ENCODE measurements around the gene DTNB.
A peak's percentile ranks its signal among the peaks of the same experiment; 100 is the strongest.
"Not testable (repeated sequence)": the region's sequence is repeated elsewhere in the genome, so short reads cannot be mapped to it uniquely, and the experiment has no call there.

DTNB gene

DNA sequence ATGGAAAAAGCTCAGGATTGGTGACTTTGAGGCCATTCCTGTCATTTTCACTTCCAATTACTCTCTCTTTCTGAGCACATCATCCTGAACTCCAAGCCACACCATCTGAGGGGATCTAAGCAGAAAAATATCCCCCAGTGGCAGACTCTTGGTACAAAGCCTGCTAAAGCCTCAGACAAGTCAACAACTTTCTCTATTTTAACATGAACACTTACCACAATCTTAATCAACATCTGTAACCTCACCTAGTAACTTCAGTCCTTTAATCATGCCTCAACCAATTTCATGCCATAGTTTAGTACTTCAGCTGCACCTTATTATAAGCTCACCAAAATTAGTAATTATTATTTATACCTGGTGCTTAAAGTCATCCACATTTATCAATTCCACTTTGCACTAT, 128.9 kb downstream of the DTNB start:
- no peak for DNase-seq (ENCODE audit: low spot score)

DNA sequence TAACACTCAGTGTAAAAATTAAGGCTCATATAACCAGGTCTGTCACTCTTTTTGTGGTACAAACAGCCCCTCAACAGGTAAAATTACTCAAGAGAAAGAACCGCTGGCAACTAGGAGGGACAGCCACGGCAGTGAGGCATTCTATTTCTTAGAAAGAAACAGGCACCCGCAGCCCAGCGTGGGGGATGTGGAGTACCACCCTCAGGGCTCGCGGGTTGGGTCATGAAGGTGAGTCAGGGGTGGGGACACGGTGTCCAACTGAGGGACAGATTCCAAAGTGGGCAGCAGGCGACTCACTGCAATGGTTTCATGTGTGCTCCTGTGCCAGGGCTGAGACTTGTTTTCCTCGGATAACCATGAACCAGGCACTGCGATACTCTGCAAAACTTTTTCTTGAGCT, 129.4 kb downstream of the DTNB start:
- no peak for DNase-seq (ENCODE audit: low spot score)

DNA sequence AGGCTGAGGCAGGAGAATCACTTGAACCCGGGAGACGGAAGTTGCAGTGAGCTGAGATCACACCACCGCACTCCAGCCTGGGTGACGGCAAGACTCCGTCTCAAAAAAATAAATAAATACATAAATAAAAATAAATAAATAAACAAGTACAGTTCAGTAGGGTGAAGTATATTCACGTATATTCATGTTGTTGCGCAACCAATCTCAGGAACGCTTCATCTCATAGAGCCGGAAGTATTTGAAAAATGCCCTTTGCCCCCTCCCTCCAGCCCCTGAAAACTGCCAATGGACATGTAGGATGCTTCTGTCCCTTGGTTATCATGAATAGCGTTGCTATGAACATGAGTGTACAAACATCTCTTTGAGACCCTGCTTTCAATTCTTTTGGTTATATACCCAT, 132.0 kb downstream of the DTNB start:
- no peak for DNase-seq (ENCODE audit: low spot score)

DNA sequence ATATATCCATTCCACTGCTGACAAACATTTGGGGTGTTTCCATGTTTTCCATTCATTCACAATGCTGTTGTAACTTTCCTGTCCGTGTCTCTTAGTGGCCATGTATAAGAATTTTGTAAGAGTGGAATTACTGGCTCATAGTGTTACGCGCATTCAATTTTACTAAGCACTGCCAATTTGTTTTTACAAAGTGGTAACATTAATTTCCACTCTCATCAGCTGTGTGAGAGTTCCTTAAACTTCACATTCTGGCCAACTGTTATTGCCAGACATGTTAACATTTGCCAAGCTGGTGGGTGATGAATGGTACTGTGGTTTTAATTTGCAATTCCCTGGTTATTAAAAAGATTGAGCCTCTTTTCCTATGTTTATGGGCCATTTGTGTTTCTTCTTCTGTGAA, 134.2 kb downstream of the DTNB start:
- no peak for DNase-seq (ENCODE audit: low spot score)

DNA sequence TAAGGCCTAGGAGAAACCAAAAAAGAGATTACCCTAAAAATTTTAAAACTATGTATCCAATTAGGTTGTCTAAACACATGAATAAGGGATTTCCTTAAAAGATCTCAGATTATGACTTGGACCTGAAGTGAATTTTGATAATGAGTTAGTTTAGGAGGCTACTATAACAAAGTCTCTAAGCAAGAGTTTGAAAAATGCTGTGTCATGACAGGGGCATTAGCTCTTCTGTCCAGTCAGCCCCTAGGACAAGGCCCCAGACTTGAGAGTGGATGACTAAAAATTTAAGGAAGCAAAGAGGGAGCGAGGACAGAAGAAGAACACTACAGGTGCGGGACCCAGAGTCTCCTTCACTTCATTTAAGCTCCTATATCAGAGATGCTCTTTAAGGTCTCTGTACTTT, 135.9 kb downstream of the DTNB start:
- no peak for DNase-seq (ENCODE audit: low spot score)

DNA sequence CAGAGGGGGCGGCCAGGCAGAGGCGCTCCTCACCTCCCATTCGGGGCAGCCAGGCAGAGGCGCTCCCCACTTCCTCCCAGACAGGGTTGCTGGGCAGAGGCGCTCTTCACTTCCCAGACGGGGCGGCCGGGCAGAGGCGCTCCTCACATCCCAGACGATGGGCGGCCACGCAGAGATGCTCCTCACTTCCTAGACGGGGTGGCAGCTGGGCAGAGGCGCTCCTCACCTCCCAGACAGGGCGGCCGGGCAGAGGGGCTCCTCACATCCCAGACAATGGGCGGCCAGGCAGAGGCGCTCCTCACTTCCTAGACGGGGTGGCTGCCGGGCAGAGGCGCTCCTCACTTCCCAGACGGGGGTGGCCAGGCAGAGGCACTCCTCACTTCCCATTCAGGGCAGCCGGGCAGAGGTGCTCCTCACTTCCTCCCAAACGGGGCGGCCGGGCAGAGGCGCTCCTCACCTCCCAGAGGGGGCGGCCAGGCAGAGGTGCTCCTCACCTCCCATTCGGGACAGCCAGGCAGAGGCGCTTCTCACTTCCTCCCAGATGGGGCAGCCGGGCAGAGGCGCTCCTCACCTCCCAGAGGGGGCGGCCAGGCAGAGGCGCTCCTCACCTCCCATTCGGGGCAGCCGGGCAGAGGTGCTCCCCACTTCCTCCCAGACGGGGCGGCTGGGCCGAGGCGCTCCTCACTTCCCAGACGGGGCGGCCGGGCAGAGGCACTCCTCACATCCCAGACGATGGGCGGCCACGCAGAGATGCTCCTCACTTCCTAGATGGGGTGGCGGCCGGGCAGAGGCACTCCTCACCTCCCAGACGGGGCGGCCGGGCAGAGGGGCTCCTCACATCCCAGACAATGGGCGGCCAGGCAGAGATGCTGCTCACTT, 137.7 kb downstream of the DTNB start:
- not testable (repeated sequence) for DNase-seq (ENCODE audit: low spot score)

DNA sequence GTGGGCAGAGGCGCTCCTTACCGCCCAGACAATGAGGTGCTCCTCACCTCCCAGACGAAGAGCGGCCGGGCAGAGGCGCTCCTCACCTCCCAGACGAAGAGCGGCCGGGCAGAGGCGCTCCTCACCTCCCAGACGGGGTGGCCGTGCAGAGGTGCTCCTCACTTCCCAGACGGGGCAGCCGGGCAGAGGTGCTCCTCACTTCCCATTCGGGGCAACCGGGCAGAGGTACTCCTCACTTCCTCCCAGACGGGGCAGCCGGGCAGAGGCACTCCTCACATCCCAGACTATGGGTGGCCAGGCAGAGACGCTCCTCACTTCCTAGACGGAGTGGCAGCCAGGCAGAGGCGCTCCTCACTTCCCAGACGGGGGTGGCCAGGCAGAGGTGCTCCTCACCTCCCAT, 138.4 kb downstream of the DTNB start:
- DNase-seq (ENCODE audit: low spot score): not testable (repeated sequence)

DNA sequence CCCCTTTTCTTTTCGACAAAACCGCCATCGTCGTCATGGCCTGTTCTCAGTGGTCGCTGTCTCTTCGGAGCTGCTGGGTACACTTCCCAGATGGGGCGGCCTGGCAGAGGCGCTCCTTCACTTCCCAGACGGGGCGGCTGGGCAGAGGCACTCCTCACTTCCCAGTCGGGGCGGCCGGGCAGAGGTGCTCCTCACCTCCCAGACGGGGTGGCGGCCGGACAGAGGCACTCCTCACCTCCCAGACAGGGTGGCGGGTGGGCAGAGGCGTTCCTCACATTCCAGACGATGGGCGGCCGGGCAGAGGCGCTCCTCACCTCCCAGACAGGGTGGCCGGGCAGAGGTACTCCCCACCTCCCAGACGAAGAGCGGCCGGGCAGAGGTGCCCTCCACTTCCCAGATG, 138.9 kb downstream of the DTNB start:
- no peak for DNase-seq (ENCODE audit: low spot score)

DNA sequence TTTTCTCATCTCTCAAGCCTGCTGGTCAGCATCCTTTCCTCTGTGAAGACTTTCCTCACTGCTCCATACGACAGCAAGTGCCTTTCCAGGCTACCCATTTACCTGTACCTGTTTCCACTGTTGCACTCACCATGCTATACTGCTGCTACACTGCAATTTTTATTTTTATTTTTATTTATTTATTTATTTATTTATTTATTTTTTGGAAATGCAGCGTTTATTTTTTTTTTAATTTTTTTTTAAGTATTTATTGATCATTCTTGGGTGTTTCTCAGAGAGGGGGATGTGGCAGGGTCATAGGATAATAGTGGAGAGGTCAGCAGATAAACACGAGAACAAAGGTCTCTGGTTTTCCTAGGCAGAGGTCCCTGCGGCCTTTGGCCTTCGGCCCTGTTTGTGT, 139.6 kb downstream of the DTNB start:
- DNase-seq (ENCODE audit: low spot score): not testable (repeated sequence)

DNA sequence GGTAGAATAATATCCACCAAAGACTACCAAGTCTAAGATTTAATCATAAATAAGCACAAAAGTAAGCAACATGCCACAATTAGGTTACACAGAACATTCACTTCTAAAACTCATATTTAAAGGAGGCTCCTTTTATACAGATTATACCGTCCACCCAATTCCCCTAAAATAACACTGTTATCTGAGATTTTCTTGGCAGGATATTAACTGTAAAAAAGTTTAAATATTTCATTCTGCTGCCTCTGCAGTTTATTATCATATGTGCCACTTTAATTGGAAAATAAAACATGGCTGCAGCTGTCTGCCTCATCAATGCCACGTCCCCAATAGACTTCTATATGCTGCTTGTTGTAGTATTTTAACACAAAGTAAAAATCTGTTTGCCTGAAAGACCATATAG, 140.9 kb downstream of the DTNB start:
- DNase-seq (ENCODE audit: low spot score): no peak

DNA sequence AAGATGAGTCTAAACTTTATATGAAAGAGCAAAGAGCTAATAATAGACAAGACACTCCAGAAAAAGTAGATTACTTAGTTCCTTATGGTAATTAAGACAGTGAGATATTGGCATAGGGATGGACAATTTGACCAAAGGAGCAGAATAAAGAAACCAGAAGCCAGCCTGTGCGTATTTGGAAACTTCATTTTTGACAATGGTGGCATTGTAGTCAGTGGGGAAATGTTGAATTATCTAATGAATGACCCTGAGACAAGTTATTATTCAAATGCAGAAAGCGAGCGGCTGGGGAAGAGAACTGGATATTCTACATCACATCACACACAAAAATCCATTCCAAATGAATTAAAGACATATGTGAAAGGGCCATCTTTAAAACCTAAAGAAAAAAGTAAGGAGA, 144.3 kb downstream of the DTNB start:
- no peak for DNase-seq (ENCODE audit: low spot score)

DNA sequence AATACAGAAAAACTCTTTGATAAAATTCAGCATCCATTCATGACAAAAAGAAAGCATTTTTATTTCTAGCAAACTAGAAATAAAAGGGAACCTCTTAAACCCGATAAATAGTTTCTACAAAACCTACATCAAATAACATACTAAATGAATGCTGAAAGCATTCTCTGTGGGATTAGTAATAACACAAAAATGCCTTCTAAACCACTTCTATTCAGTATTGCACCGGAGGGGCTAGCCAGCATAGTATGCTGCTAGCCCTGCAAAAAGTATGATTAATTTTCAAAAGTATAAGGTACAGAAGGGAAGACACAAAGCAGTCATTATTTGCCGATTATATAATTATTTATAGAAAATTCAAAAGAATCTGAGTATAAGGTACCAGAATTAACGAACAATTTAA, 145.2 kb downstream of the DTNB start:
- peak; percentile 59 for DNase-seq (ENCODE audit: low spot score)

DNA sequence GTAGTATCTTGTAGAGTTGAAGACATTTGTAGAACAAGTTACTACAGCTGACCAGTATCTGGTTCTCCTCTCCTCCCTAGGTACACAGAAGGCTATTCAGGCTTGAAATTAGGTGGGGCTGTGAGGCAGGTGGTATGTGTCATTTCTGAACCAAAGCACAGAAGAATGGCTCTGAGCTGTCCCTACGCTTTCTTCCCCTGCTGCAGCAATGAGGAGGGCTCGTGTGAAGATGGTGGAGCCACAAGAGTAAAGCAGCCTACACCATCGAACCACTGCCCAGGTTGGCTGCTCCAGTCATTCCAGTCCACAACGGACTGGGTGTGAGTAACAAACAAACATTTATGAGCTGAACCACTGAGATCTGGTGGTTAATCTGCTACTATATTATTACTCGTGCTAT, 148.9 kb downstream of the DTNB start:
- DNase-seq (ENCODE audit: low spot score): no peak

DNA sequence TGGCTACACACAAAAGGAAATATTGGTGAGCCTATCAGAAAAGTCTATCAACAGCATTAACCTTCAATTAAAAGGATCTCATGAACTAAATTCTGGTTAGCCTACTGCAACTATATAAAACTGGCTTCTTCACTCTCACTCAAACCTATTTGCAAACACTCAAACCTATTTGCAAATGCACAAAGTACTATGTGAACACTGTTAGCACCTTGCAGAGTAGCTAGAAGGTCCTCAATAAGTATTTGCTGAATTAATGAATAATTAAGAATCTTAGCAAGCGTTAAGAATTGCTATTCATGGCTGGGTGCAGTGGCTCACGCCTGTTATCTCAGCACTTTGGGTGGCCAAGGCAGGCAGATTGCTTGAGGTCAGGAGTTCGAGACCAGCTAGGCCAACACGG, 150.3 kb downstream of the DTNB start:
- DNase-seq (ENCODE audit: low spot score): no peak

DNA sequence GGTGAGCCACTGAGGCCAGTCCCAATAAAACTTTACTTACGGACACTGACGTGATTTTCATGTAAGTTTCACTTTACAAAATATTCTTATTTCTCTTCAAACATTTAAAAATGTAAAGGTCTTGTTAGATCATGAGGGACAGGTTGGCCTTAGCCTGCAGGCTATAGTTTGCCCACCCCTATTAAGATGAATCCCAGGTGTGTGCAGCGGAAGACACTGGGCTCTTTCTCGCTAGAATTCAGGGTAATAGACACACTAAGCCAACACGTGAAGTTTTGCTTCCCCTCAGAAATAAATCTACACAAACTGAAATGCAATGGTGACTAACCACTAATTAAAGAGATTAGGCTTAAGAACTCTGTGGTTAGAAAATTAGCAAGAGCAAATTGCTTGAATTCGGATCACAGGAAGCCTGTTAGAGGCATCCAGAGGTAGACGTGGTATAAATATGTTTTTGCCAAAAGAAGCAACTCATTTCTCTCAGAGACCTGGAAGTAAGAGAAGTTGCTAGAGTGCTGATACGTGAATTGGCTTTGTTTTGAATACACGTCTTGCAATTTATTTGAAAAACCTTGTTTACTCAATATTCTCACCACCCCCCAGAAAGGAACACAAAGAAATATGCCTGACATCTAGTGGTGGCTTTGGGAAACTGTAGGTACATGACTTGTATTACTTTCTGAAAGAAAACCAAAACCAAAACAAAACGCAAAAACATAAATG, 151.6 kb downstream of the DTNB start:
- peak; percentile 53 for DNase-seq (ENCODE audit: low spot score)

DNA sequence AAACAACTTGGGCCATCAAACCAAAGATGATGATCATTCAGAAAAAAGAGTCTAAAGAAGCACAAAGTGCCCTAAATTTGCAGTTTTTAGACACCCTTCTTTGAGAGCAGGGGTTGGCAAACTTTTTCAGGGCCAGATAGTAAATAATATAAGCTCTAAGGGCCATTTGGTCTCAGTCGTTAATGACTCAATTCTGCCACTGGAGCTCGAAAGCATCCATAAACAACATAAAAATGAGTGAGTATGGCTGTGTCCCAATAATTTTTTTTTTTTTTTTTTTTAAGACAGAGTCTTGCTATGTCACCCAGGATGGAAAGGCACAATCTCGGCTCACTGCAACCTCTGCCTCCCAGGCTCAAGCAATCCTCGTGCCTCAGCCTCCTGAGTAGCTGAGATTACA, 152.3 kb downstream of the DTNB start:
- DNase-seq (ENCODE audit: low spot score): no peak

DNA sequence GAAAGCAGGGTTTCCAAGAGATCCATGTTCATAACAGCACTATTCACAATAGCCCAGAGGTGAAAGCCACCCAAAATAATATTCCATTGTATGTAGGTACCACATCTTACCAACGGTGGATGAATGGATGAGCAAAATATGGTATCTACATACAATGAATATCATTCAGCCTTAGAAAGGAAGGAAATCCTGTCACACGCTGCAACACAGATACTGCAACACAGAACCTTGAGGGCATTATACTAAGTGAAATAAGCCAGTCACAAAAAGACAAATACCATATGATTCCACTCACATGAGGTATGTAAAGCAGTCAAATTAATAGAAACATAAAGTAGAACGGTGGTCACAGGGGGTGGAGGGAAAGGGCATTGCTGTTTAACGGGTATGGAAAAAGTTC, 155.7 kb downstream of the DTNB start:
- DNase-seq (ENCODE audit: low spot score): no peak

DNA sequence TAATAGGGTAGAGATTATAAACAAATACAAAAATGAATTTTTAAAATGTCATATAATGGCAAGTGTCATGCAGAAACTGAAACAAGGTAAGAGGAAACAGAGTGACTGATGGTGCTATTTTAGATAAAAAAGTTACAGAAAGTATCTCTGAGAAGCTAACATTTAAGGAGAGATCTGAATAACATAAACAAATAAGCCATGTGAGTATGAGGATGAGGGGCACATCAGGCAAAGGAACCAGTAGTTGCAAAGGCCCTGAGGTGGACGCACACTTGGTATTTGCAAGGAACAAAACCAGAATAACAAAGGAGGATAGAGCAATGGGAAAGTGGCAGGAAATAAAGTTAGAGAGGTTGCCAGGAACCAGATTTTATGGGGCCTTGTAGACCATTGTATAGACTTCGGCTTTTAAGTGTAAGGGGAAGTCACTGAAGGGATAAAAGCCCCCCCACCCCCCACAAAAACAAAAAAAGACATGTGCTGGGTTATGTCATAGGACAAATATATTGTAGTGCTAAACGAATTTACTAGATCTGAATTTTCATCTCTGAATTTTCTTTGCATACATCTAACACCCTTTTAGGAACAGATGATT, 159.2 kb downstream of the DTNB start:
- DNase-seq (ENCODE audit: low spot score): no peak

DNA sequence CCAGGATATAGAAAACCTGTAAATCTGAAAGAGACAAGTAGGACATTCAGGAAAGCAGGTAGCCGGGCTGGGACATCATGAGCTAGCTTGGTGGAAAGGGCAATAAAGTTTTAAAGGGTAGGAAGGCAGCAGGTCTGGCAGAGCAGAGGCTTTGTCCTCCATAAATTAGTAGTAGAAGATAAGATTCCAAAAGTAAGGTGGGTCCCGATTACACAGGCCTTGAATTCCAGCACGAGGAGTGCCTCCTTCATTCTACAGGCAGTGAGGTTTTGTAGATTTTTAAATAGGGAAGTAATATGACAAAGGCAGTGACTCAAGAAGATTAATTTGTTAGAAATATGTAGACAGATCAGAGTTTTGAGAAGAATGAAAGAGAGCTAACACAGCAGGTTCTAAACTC, 160.7 kb downstream of the DTNB start:
- no peak for DNase-seq (ENCODE audit: low spot score)

DNA sequence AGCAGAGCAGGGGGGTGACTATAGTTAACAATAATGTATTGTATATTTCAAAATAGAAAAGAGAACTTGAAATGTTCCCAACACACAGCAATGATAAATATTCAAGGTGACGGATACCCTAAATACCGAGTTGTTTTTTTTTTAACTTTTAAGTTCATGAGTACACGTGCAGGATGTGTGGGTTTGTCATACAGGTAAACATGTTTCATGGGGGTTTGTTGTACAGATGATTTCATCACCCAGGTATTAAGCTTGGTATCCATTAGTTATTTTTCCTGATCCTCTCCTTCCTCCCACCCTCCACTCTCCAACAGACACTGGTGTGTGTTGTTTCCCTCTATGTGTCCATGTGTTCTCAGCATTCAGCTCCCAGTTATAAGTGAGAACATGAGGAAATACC, 167.2 kb downstream of the DTNB start:
- DNase-seq (ENCODE audit: low spot score): no peak

DNA sequence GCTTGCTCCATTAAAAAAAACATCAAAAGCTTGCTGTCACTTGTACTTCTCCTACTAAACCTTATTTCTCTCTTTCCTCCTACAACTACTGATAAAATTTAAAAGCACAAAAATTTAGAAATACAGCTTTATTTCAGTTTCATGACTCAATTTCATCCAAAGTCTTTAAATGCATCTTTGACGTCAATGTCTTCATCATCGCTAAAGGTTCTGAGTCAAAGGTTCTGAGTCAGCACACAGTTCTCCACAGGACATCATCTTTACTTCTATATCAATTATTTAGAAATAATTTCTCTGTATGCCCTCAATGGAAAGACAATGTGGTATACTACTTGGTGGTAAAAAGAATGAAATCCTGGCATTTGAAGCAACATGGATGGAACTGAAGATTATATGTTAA, 167.8 kb downstream of the DTNB start:
- DNase-seq (ENCODE audit: low spot score): no peak

DNA sequence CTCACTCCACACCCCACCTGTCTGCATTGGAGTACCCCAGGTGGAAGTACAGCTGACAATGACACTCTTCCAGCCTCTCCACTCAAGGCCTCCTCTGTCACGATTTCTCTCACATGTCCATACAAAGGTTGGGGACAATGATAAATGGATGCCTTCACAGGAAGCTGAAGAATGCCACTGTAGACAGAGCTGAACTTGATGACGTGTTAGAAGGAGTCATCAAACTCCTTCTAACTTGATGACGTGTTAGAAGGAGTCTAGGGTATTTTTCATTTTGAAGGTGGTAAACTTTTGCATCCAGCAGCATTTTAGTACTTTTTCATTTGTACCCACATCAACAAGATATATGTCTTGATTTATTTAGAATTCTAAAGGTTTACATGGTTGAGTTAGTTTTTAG, 168.2 kb downstream of the DTNB start:
- DNase-seq (ENCODE audit: low spot score): no peak

DNA sequence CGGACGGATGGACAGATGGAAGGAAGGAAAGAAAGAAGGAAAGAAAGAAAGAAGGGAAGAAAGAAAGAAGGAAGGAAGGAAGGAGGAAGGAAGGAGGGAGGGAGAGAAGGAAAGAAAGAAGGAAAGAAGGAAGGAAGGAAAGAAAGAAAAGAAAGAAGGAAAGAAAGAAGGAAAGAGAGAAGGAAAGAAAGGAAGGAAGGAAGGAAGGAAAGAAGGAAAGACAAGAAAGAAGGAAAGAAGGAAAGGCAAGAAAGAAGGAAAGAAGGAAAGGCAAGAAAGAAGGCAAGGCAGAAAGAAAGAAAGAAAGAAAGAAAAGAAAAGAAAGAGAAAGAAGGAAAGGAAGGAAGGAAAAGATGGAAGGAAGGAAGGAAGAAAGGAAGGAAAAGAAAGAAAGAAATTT, 169.1 kb downstream of the DTNB start:
- DNase-seq (ENCODE audit: low spot score): no peak

All from AG20443 (cell line).